Measurements from ENCODE around the gene GFRA4.
A peak's percentile ranks its signal among the peaks of the same experiment; 100 is the strongest.

GFRA4 gene

GRCh38 chr20:3645309-3646066 is 17.7 kb downstream of the GFRA4 start:
- H3K27me3 Mint-ChIP-seq (ENCODE audit: low read depth) = no peaks in the 10 kb centered on the region
- no peaks in the 10 kb centered on the region for H3K4me1 Mint-ChIP-seq
- no peak overlapping the region for H3K4me3 Mint-ChIP-seq

GRCh38 chr20:3640259-3640658 is 22.9 kb downstream of the GFRA4 start:
- peaks cover 16% of the 10 kb centered on the region for H3K9me3 Mint-ChIP-seq
- no peak overlapping the region for H3K4me3 Mint-ChIP-seq
- H3K4me1 Mint-ChIP-seq = no peaks in the 10 kb centered on the region
- H3K27ac Mint-ChIP-seq = no peak overlapping the region
- no peak for TF ChIP-seq CTCF (IDR thresholded peaks at IDR 0.05; ENCODE audit: unreplicated experiment in 3 of 3)
- H3K27me3 Mint-ChIP-seq (ENCODE audit: low read depth) = no peaks in the 10 kb centered on the region
- peaks cover 55% of the 10 kb centered on the region for H3K36me3 Mint-ChIP-seq (ENCODE audit: low read depth)

More at GRCh38 chr20:3645309-3646066, 17.7 kb downstream of the GFRA4 start:
- H3K27ac Mint-ChIP-seq = no peak overlapping the region
- H3K36me3 Mint-ChIP-seq (ENCODE audit: low read depth) = peaks cover 48% of the 10 kb centered on the region
- TF ChIP-seq CTCF (IDR thresholded peaks at IDR 0.05; ENCODE audit: unreplicated experiment in 3 of 3) = no peak
- H3K9me3 Mint-ChIP-seq = peaks cover 12% of the 10 kb centered on the region

- TF ChIP-seq CTCF (IDR thresholded peaks at IDR 0.05; ENCODE audit: unreplicated experiment in 3 of 3) = no peak
- Mint-ChIP-seq H3K4me1 (no peaks in the 10 kb centered on the region), H3K27me3 (ENCODE audit: low read depth) (no peaks in the 10 kb centered on the region), H3K9me3 (peaks cover 3% of the 10 kb centered on the region), H3K36me3 (ENCODE audit: low read depth) (peaks cover 40% of the 10 kb centered on the region), H3K4me3 (no peak overlapping the region), H3K27ac (no peak overlapping the region)
These were observed 27.9 kb downstream of the GFRA4 start for GRCh38 chr20:3635346-3635745.

GRCh38 chr20:3633913-3634478 is 29.2 kb downstream of the GFRA4 start:
- H3K36me3 Mint-ChIP-seq (ENCODE audit: low read depth) = peaks cover 41% of the 10 kb centered on the region
- no peaks in the 10 kb centered on the region for H3K27me3 Mint-ChIP-seq (ENCODE audit: low read depth)
- no peaks in the 10 kb centered on the region for H3K4me1 Mint-ChIP-seq
- H3K4me3 Mint-ChIP-seq = no peak overlapping the region
- no peaks in the 10 kb centered on the region for H3K9me3 Mint-ChIP-seq
- peak overlapping the region; percentile 32 to 70 (median 67) for H3K27ac Mint-ChIP-seq
- no peak for TF ChIP-seq CTCF (IDR thresholded peaks at IDR 0.05; ENCODE audit: unreplicated experiment in 3 of 3)

GRCh38 chr20:3632311-3633004 is 30.7 kb downstream of the GFRA4 start:
- Mint-ChIP-seq H3K9me3 (no peaks in the 10 kb centered on the region), H3K4me1 (no peaks in the 10 kb centered on the region), H3K36me3 (ENCODE audit: low read depth) (peaks cover 36% of the 10 kb centered on the region), H3K4me3 (no peak overlapping the region), H3K27me3 (ENCODE audit: low read depth) (peaks cover 6% of the 10 kb centered on the region), H3K27ac (peak overlapping the region in 2 of 3 experiments; percentile 14 to 55)
- TF ChIP-seq CTCF (IDR thresholded peaks at IDR 0.05; ENCODE audit: unreplicated experiment in 3 of 3) = no peak
